ENCODE results near the gene OTUB1. TPM values are rescaled to one million over a fixed set of nuclear protein-coding genes. Genes with fewer than 3 reads are reported as not detected.
"Not testable (repeated sequence)": the region's sequence is repeated elsewhere in the genome, so short reads cannot be mapped to it uniquely, and the experiment has no call there.

Gene OTUB1
- polyA plus RNA-seq, 3 donors = 95.6 to 109 (median 106) TPM

- peak in 4 of 11 donors; percentile 20 to 38 (median 30) for DNase-seq (ENCODE audit: extremely low read depth in 1 of 11, low read depth in 9 of 11, low spot score in 4 of 11)
Measured at GRCh38 chr11:63961608-63962412, 24.4 kb upstream of the OTUB1 start.

- DNase-seq (ENCODE audit: extremely low read depth in 1 of 11, low read depth in 9 of 11, low spot score in 4 of 11) = not testable (repeated sequence)
Measured at GRCh38 chr11:63963895-63964294, 22.3 kb upstream of the OTUB1 start.

- DNase-seq (ENCODE audit: extremely low read depth in 1 of 11, low read depth in 9 of 11, low spot score in 4 of 11) = no peak
Measured at GRCh38 chr11:63966444-63966843, 19.8 kb upstream of the OTUB1 start.

- no peak for DNase-seq (ENCODE audit: extremely low read depth in 1 of 11, low read depth in 9 of 11, low spot score in 4 of 11)
Measured at GRCh38 chr11:63969461-63969860, 16.8 kb upstream of the OTUB1 start.

- DNase-seq (ENCODE audit: extremely low read depth in 1 of 11, low read depth in 9 of 11, low spot score in 4 of 11) = no peak
Measured at GRCh38 chr11:63970902-63971301, 15.3 kb upstream of the OTUB1 start.

- DNase-seq (ENCODE audit: extremely low read depth in 1 of 11, low read depth in 9 of 11, low spot score in 4 of 11) = not testable (repeated sequence)
Measured at GRCh38 chr11:63973912-63974258, 12.4 kb upstream of the OTUB1 start.

GRCh38 chr11:63974259-63975143 is 11.7 kb upstream of the OTUB1 start, which contains the start of gene COX8A:
Gene COX8A (plus strand): TSS chr11:63974620. CDS start chr11:63974681, 61 bp downstream.
- DNase-seq (ENCODE audit: extremely low read depth in 1 of 11, low read depth in 9 of 11, low spot score in 4 of 11) = peak; percentile 98 to 100 (median 100)

- DNase-seq (ENCODE audit: extremely low read depth in 1 of 11, low read depth in 9 of 11, low spot score in 4 of 11) = no peak
Measured at GRCh38 chr11:63978551-63979239, 7.5 kb upstream of the OTUB1 start.

- no peak for DNase-seq (ENCODE audit: extremely low read depth in 1 of 11, low read depth in 9 of 11, low spot score in 4 of 11)
Measured at GRCh38 chr11:63979426-63979825, 6.8 kb upstream of the OTUB1 start.

- DNase-seq (ENCODE audit: extremely low read depth in 1 of 11, low read depth in 9 of 11, low spot score in 4 of 11) = no peak
Measured at GRCh38 chr11:63985812-63986155, 454 bp upstream of the OTUB1 start.

- DNase-seq (ENCODE audit: extremely low read depth in 1 of 11, low read depth in 9 of 11, low spot score in 4 of 11) = no peak
Measured at GRCh38 chr11:63986932-63987513, 785 bp downstream of the OTUB1 start.

GRCh38 chr11:63991558-63991957 is 5.3 kb downstream of the OTUB1 start:
- no peak for DNase-seq (ENCODE audit: extremely low read depth in 1 of 11, low read depth in 9 of 11, low spot score in 4 of 11)

- no peak for DNase-seq (ENCODE audit: extremely low read depth in 1 of 11, low read depth in 9 of 11, low spot score in 4 of 11)
Measured at GRCh38 chr11:63993100-63993499, 6.9 kb downstream of the OTUB1 start.

- DNase-seq (ENCODE audit: extremely low read depth in 1 of 11, low read depth in 9 of 11, low spot score in 4 of 11) = no peak
Measured at GRCh38 chr11:63993993-63994392, 7.8 kb downstream of the OTUB1 start.

- DNase-seq (ENCODE audit: extremely low read depth in 1 of 11, low read depth in 9 of 11, low spot score in 4 of 11) = no peak
Measured at GRCh38 chr11:63996512-63996911, 10.3 kb downstream of the OTUB1 start.

- no peak for DNase-seq (ENCODE audit: extremely low read depth in 1 of 11, low read depth in 9 of 11, low spot score in 4 of 11)
Measured at GRCh38 chr11:63997104-63997700, 11.0 kb downstream of the OTUB1 start.

- no peak for DNase-seq (ENCODE audit: extremely low read depth in 1 of 11, low read depth in 9 of 11, low spot score in 4 of 11)
Measured at GRCh38 chr11:63997801-63998337, 11.6 kb downstream of the OTUB1 start.

- DNase-seq (ENCODE audit: extremely low read depth in 1 of 11, low read depth in 9 of 11, low spot score in 4 of 11) = no peak
Measured at GRCh38 chr11:63998558-63999348, 12.5 kb downstream of the OTUB1 start.
